ENCODE data around the gene DHCR7.
"Not testable (repeated sequence)": the region's sequence is repeated elsewhere in the genome, so short reads cannot be mapped to it uniquely, and the experiment has no call there.

The DHCR7 gene

GRCh38 chr11:71428861-71429435 is 19.2 kb downstream of the DHCR7 start:
- H3K36me3 Mint-ChIP-seq (ENCODE audit: low read depth) = no peaks in the 10 kb centered on the region
- H3K27me3 Mint-ChIP-seq = no peaks in the 10 kb centered on the region
- no peak overlapping the region for H3K27ac Mint-ChIP-seq
- H3K9me3 Mint-ChIP-seq = peaks cover 6% of the 10 kb centered on the region
- H3K4me1 Mint-ChIP-seq (ENCODE audit: low read depth) = peaks cover 23% of the 10 kb centered on the region
- no peak overlapping the region for H3K4me3 Mint-ChIP-seq

- no peaks in the 10 kb centered on the region for H3K27me3 Mint-ChIP-seq
- H3K9me3 Mint-ChIP-seq = peaks cover 6% of the 10 kb centered on the region
- peak overlapping the region; percentile 12 for H3K4me3 Mint-ChIP-seq
- H3K4me1 Mint-ChIP-seq (ENCODE audit: low read depth) = peaks cover 26% of the 10 kb centered on the region
- peak overlapping the region; percentile 78 for H3K27ac Mint-ChIP-seq
- H3K36me3 Mint-ChIP-seq (ENCODE audit: low read depth) = no peaks in the 10 kb centered on the region
These were observed 21.8 kb downstream of the DHCR7 start for GRCh38 chr11:71426413-71426812.

- no peaks in the 10 kb centered on the region for H3K36me3 Mint-ChIP-seq (ENCODE audit: low read depth)
- H3K9me3 Mint-ChIP-seq = peaks cover 6% of the 10 kb centered on the region
- no peaks in the 10 kb centered on the region for H3K27me3 Mint-ChIP-seq
- H3K27ac Mint-ChIP-seq = peak overlapping the region; percentile 78
- no peak overlapping the region for H3K4me3 Mint-ChIP-seq
- H3K4me1 Mint-ChIP-seq (ENCODE audit: low read depth) = peaks cover 26% of the 10 kb centered on the region
These were observed 22.3 kb downstream of the DHCR7 start for GRCh38 chr11:71425860-71426259.

- H3K4me1 Mint-ChIP-seq (ENCODE audit: low read depth) = peaks cover 26% of the 10 kb centered on the region
- peaks cover 6% of the 10 kb centered on the region for H3K9me3 Mint-ChIP-seq
- H3K27me3 Mint-ChIP-seq = no peaks in the 10 kb centered on the region
- no peaks in the 10 kb centered on the region for H3K36me3 Mint-ChIP-seq (ENCODE audit: low read depth)
- H3K27ac Mint-ChIP-seq = peak overlapping the region; percentile 78
- no peak overlapping the region for H3K4me3 Mint-ChIP-seq
These were observed 22.8 kb downstream of the DHCR7 start for GRCh38 chr11:71425409-71425808.

- peaks cover 30% of the 10 kb centered on the region for H3K4me1 Mint-ChIP-seq (ENCODE audit: low read depth)
- no peaks in the 10 kb centered on the region for H3K27me3 Mint-ChIP-seq
- H3K4me3 Mint-ChIP-seq = no peak overlapping the region
- no peaks in the 10 kb centered on the region for H3K36me3 Mint-ChIP-seq (ENCODE audit: low read depth)
- no peak overlapping the region for H3K27ac Mint-ChIP-seq
- H3K9me3 Mint-ChIP-seq = peaks cover 3% of the 10 kb centered on the region
These were observed 24.9 kb downstream of the DHCR7 start for GRCh38 chr11:71423181-71423790.

- H3K27me3 Mint-ChIP-seq; H3K27ac Mint-ChIP-seq; H3K9me3 Mint-ChIP-seq; H3K36me3 Mint-ChIP-seq (ENCODE audit: low read depth); H3K4me3 Mint-ChIP-seq: not testable (repeated sequence)
- peaks cover 32% of the 10 kb centered on the region for H3K4me1 Mint-ChIP-seq (ENCODE audit: low read depth)
These were observed 25.9 kb downstream of the DHCR7 start for GRCh38 chr11:71422318-71422717.

GRCh38 chr11:71421392-71421950 is 26.7 kb downstream of the DHCR7 start:
- Mint-ChIP-seq H3K27ac (no peak overlapping the region), H3K4me1 (ENCODE audit: low read depth) (peaks cover 25% of the 10 kb centered on the region), H3K36me3 (ENCODE audit: low read depth) (no peaks in the 10 kb centered on the region)

GRCh38 chr11:71420455-71421241 is 27.5 kb downstream of the DHCR7 start:
- H3K4me3 Mint-ChIP-seq = no peak overlapping the region
- H3K9me3 Mint-ChIP-seq = no peaks in the 10 kb centered on the region
- H3K4me1 Mint-ChIP-seq (ENCODE audit: low read depth) = peaks cover 17% of the 10 kb centered on the region
- H3K36me3 Mint-ChIP-seq (ENCODE audit: low read depth) = no peaks in the 10 kb centered on the region
- H3K27me3 Mint-ChIP-seq = no peaks in the 10 kb centered on the region
- no peak overlapping the region for H3K27ac Mint-ChIP-seq

More at GRCh38 chr11:71421392-71421950, 26.7 kb downstream of the DHCR7 start:
- no peaks in the 10 kb centered on the region for H3K27me3 Mint-ChIP-seq
- no peak overlapping the region for H3K4me3 Mint-ChIP-seq
- no peaks in the 10 kb centered on the region for H3K9me3 Mint-ChIP-seq

- no peaks in the 10 kb centered on the region for H3K27me3 Mint-ChIP-seq
- no peak overlapping the region for H3K27ac Mint-ChIP-seq
- no peaks in the 10 kb centered on the region for H3K36me3 Mint-ChIP-seq (ENCODE audit: low read depth)
- no peaks in the 10 kb centered on the region for H3K9me3 Mint-ChIP-seq
- H3K4me1 Mint-ChIP-seq (ENCODE audit: low read depth) = peaks cover 15% of the 10 kb centered on the region
- H3K4me3 Mint-ChIP-seq = no peak overlapping the region
These were observed 29.6 kb downstream of the DHCR7 start for GRCh38 chr11:71418643-71419042.

- H3K36me3 Mint-ChIP-seq (ENCODE audit: low read depth) = no peaks in the 10 kb centered on the region
- no peak overlapping the region for H3K4me3 Mint-ChIP-seq
- H3K27ac Mint-ChIP-seq = no peak overlapping the region
- peaks cover 10% of the 10 kb centered on the region for H3K4me1 Mint-ChIP-seq (ENCODE audit: low read depth)
- peaks cover 7% of the 10 kb centered on the region for H3K9me3 Mint-ChIP-seq
- peaks cover 6% of the 10 kb centered on the region for H3K27me3 Mint-ChIP-seq
These were observed 33.5 kb downstream of the DHCR7 start for GRCh38 chr11:71414645-71415044.

- H3K4me3 Mint-ChIP-seq = no peak overlapping the region
- no peaks in the 10 kb centered on the region for H3K4me1 Mint-ChIP-seq (ENCODE audit: low read depth)
- no peak overlapping the region for H3K27ac Mint-ChIP-seq
- no peaks in the 10 kb centered on the region for H3K36me3 Mint-ChIP-seq (ENCODE audit: low read depth)
- H3K9me3 Mint-ChIP-seq = peaks cover 7% of the 10 kb centered on the region
- peaks cover 6% of the 10 kb centered on the region for H3K27me3 Mint-ChIP-seq
These were observed 37.7 kb downstream of the DHCR7 start for GRCh38 chr11:71410363-71410966.

GRCh38 chr11:71408826-71409225 is 39.4 kb downstream of the DHCR7 start:
- no peak overlapping the region for H3K4me3 Mint-ChIP-seq
- H3K4me1 Mint-ChIP-seq (ENCODE audit: low read depth) = no peaks in the 10 kb centered on the region
- H3K27ac Mint-ChIP-seq = no peak overlapping the region
- H3K9me3 Mint-ChIP-seq = peaks cover 11% of the 10 kb centered on the region
- H3K36me3 Mint-ChIP-seq (ENCODE audit: low read depth) = no peaks in the 10 kb centered on the region
- H3K27me3 Mint-ChIP-seq = peaks cover 6% of the 10 kb centered on the region

- Mint-ChIP-seq H3K36me3 (ENCODE audit: low read depth) (no peaks in the 10 kb centered on the region), H3K4me3 (no peak overlapping the region), H3K27me3 (peaks cover 6% of the 10 kb centered on the region), H3K4me1 (ENCODE audit: low read depth) (no peaks in the 10 kb centered on the region), H3K27ac (no peak overlapping the region), H3K9me3 (peaks cover 13% of the 10 kb centered on the region)
These were observed 40.8 kb downstream of the DHCR7 start for GRCh38 chr11:71407356-71407755.

GRCh38 chr11:71406681-71407080 is 41.5 kb downstream of the DHCR7 start:
- H3K27ac Mint-ChIP-seq = no peak overlapping the region
- no peak overlapping the region for H3K4me3 Mint-ChIP-seq
- peaks cover 6% of the 10 kb centered on the region for H3K27me3 Mint-ChIP-seq
- no peaks in the 10 kb centered on the region for H3K36me3 Mint-ChIP-seq (ENCODE audit: low read depth)
- no peaks in the 10 kb centered on the region for H3K4me1 Mint-ChIP-seq (ENCODE audit: low read depth)
- H3K9me3 Mint-ChIP-seq = peaks cover 13% of the 10 kb centered on the region

- H3K27ac Mint-ChIP-seq = no peak overlapping the region
- no peak overlapping the region for H3K4me3 Mint-ChIP-seq
- H3K36me3 Mint-ChIP-seq (ENCODE audit: low read depth) = no peaks in the 10 kb centered on the region
- peaks cover 7% of the 10 kb centered on the region for H3K9me3 Mint-ChIP-seq
- H3K27me3 Mint-ChIP-seq = no peaks in the 10 kb centered on the region
- H3K4me1 Mint-ChIP-seq (ENCODE audit: low read depth) = no peaks in the 10 kb centered on the region
These were observed 44.0 kb downstream of the DHCR7 start for GRCh38 chr11:71404209-71404608.

Measured in stimulated activated naive CD8-positive, alpha-beta T cell treated with anti-CD3 and anti-CD28 coated beads, Interleukin-15, Interleukin-2, amounts not matched to agents 100 ng/mL and 50 ng/mL, for 24 hours (primary cell).